GM12873 (cell line): ENCODE data around the gene USP7.

Experiments used
- CTCF ChIP-seq: IDR thresholded peaks from 2 replicates; pipeline ENCODE4 v1.5.1; 2012; ENCODE audit warnings: low read depth, mild to moderate bottlenecking, moderate library complexity, low read length, control low read depth; ENCODE audit not compliant: insufficient read depth; ENCODE audit errors: missing control alignments

The USP7 gene

GRCh38 chr16:8853150-8853549, 110.6 kb downstream of the USP7 start:
- TF ChIP-seq CTCF, result no peak

- no peak for TF ChIP-seq CTCF
These were observed 111.2 kb downstream of the USP7 start for GRCh38 chr16:8852534-8852933.

- no peak for TF ChIP-seq CTCF
These were observed 111.8 kb downstream of the USP7 start for GRCh38 chr16:8851761-8852403.

GRCh38 chr16:8850279-8850885, 113.3 kb downstream of the USP7 start:
- TF ChIP-seq CTCF, result no peak

- no peak for TF ChIP-seq CTCF
These were observed 114.2 kb downstream of the USP7 start for GRCh38 chr16:8849411-8850011.

GRCh38 chr16:8848939-8849391, 114.7 kb downstream of the USP7 start:
- TF ChIP-seq CTCF, result no peak

- no peak for TF ChIP-seq CTCF
These were observed 115.3 kb downstream of the USP7 start for GRCh38 chr16:8848231-8848938.
